ENCODE measurements around the gene AOAH.

DNA sequence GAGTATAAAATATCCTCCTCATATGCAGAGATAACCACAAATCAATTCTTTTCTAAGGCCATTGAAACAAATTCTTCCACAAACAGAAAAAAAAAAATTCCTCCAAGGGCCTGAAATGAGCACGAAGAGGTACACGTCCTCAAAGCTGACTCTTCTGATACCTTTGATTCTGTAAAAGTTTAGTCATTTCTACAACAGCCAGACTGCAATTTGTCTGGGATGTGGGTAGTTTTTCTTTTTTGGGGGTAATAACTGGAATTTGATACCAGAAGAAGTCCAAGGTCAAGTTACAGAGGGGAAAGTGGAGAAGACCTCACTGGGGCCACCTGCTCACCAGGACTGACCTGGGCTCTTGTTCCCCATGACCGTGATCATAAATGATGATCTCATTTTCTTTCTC lies 121.8 kb downstream of the AOAH start:
- TF ChIP-seq, protein P1, sequence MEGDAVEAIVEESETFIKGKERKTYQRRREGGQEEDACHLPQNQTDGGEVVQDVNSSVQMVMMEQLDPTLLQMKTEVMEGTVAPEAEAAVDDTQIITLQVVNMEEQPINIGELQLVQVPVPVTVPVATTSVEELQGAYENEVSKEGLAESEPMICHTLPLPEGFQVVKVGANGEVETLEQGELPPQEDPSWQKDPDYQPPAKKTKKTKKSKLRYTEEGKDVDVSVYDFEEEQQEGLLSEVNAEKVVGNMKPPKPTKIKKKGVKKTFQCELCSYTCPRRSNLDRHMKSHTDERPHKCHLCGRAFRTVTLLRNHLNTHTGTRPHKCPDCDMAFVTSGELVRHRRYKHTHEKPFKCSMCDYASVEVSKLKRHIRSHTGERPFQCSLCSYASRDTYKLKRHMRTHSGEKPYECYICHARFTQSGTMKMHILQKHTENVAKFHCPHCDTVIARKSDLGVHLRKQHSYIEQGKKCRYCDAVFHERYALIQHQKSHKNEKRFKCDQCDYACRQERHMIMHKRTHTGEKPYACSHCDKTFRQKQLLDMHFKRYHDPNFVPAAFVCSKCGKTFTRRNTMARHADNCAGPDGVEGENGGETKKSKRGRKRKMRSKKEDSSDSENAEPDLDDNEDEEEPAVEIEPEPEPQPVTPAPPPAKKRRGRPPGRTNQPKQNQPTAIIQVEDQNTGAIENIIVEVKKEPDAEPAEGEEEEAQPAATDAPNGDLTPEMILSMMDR (conservative IDR thresholded peaks at IDR 0.05; ENCODE audit: low read depth, low read length) = no peak
- TF ChIP-seq RCOR1 (IDR thresholded peaks at IDR 0.05; ENCODE audit: insufficient replicate concordance, low read length) (no peak), POLR2A (IDR thresholded peaks at IDR 0.05; ENCODE audit: low read depth, low read length) (no peak), RAD21 (IDR thresholded peaks at IDR 0.05; ENCODE audit: low read length) (no peak), MXI1 (IDR thresholded peaks at IDR 0.05; ENCODE audit: borderline replicate concordance, low read depth, low read length) (no peak), CEBPB (IDR thresholded peaks at IDR 0.05; ENCODE audit: low read depth, low read length) (no peak), RFX5 (IDR thresholded peaks at IDR 0.05; ENCODE audit: low read depth, low read length) (no peak), BHLHE40 (IDR thresholded peaks at IDR 0.05; ENCODE audit: low read depth, low read length) (no peak), NFE2L2 (IDR thresholded peaks at IDR 0.05; ENCODE audit: low read depth, low read length) (no peak), MAFK (IDR thresholded peaks at IDR 0.05; ENCODE audit: low read depth, low read length) (no peak)
- TF ChIP-seq, protein P2, sequence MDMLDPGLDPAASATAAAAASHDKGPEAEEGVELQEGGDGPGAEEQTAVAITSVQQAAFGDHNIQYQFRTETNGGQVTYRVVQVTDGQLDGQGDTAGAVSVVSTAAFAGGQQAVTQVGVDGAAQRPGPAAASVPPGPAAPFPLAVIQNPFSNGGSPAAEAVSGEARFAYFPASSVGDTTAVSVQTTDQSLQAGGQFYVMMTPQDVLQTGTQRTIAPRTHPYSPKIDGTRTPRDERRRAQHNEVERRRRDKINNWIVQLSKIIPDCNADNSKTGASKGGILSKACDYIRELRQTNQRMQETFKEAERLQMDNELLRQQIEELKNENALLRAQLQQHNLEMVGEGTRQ (IDR thresholded peaks at IDR 0.05; ENCODE audit: low read depth, low read length) = no peak
- TF ChIP-seq, protein P3, sequence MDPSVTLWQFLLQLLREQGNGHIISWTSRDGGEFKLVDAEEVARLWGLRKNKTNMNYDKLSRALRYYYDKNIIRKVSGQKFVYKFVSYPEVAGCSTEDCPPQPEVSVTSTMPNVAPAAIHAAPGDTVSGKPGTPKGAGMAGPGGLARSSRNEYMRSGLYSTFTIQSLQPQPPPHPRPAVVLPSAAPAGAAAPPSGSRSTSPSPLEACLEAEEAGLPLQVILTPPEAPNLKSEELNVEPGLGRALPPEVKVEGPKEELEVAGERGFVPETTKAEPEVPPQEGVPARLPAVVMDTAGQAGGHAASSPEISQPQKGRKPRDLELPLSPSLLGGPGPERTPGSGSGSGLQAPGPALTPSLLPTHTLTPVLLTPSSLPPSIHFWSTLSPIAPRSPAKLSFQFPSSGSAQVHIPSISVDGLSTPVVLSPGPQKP (IDR thresholded peaks at IDR 0.05; ENCODE audit: borderline replicate concordance, low read depth, low read length) = no peak

Measured in IMR-90 (cell line).